Measurements from ENCODE around the gene HELB. TPM values are rescaled to one million over a fixed set of nuclear protein-coding genes. Genes with fewer than 3 reads are reported as not detected.

HELB gene
- total and polyA plus RNA-seq, 4 donors = 0.18 to 8.0 (median 2.9) TPM

GRCh38 chr12:66331814-66332213 lies 29.5 kb downstream of the HELB start:
- Histone ChIP-seq H3K9me3 (ENCODE audit: control insufficient read depth in 4 of 4, low read length in 3 of 4) (no peaks in the 10 kb centered on the region), H3K4me1 (ENCODE audit: control insufficient read depth in 4 of 4, insufficient read depth in 4 of 4, low read length in 3 of 4) (no peaks in the 10 kb centered on the region), H3K27ac (ENCODE audit: low read depth in 1 of 2, low read length in 2 of 2) (no peak overlapping the region), H3K9ac (ENCODE audit: low read depth in 1 of 2, low read length in 2 of 2) (no peak overlapping the region), H3K4me3 (ENCODE audit: low read depth in 1 of 3, low read length in 3 of 3) (no peak overlapping the region), H3K27me3 (ENCODE audit: control insufficient read depth in 4 of 4, insufficient read depth in 4 of 4, low read length in 3 of 4) (no peaks in the 10 kb centered on the region), H3K36me3 (ENCODE audit: control insufficient read depth in 4 of 4, insufficient read depth in 3 of 4, low read depth in 1 of 4, low read length in 3 of 4) (peaks cover 1 to 13% (median 8%) of the 10 kb centered on the region in 4 donors)
- WGBS = 87% methylated on average over 1 of the region's 1 CpG
- no peak for DNase-seq (ENCODE audit: low spot score)
- TF ChIP-seq ATF3 (IDR thresholded peaks at IDR 0.05) (no peak), EGR1 (IDR thresholded peaks at IDR 0.05; ENCODE audit: low read depth in 2 of 2) (no peak), FOXA1 (IDR thresholded peaks at IDR 0.05) (no peak), MAX (IDR thresholded peaks at IDR 0.05) (no peak), FOXA2 (IDR thresholded peaks at IDR 0.05) (no peak), GABPA (IDR thresholded peaks at IDR 0.05 in 1 of 2, conservative IDR thresholded peaks at IDR 0.05 in 1 of 2) (no peak), CTCF (IDR thresholded peaks at IDR 0.05; ENCODE audit: low read depth, low read length, missing input control) (no peak), REST (IDR thresholded peaks at IDR 0.05) (no peak), RXRA (IDR thresholded peaks at IDR 0.05) (no peak), YY1 (IDR thresholded peaks at IDR 0.05) (no peak), SP1 (IDR thresholded peaks at IDR 0.05) (no peak), HNF4A (conservative IDR thresholded peaks at IDR 0.05) (no peak), HNF4G (IDR thresholded peaks at IDR 0.05) (no peak), NR2F2 (IDR thresholded peaks at IDR 0.05) (no peak)

- no peak for TF ChIP-seq HNF4G (IDR thresholded peaks at IDR 0.05)
- no peak for TF ChIP-seq FOXA2 (IDR thresholded peaks at IDR 0.05)
- no peak for TF ChIP-seq MAX (IDR thresholded peaks at IDR 0.05)
- no peak for TF ChIP-seq FOXA1 (IDR thresholded peaks at IDR 0.05)
- TF ChIP-seq SP1 (IDR thresholded peaks at IDR 0.05) = no peak
- no peak for TF ChIP-seq TAF1 (conservative IDR thresholded peaks at IDR 0.05)
- no peak for TF ChIP-seq NR2F2 (IDR thresholded peaks at IDR 0.05)
- TF ChIP-seq REST (IDR thresholded peaks at IDR 0.05) = no peak
- WGBS = 98% methylated on average over 2 of the region's 2 CpGs
- Histone ChIP-seq H3K36me3 (ENCODE audit: control insufficient read depth in 4 of 4, insufficient read depth in 3 of 4, low read depth in 1 of 4, low read length in 3 of 4) (peaks cover 0 to 27% (median 15%) of the 10 kb centered on the region in 4 donors), H3K27me3 (ENCODE audit: control insufficient read depth in 4 of 4, insufficient read depth in 4 of 4, low read length in 3 of 4) (no peaks in the 10 kb centered on the region), H3K9me3 (ENCODE audit: control insufficient read depth in 4 of 4, low read length in 3 of 4) (peaks cover 0 to 2% (median 1%) of the 10 kb centered on the region in 4 donors), H3K9ac (ENCODE audit: low read depth in 1 of 2, low read length in 2 of 2) (no peak overlapping the region), H3K27ac (ENCODE audit: low read depth in 1 of 2, low read length in 2 of 2) (no peak overlapping the region), H3K4me3 (ENCODE audit: low read depth in 1 of 3, low read length in 3 of 3) (no peak overlapping the region), H3K4me1 (ENCODE audit: control insufficient read depth in 4 of 4, insufficient read depth in 4 of 4, low read length in 3 of 4) (no peaks in the 10 kb centered on the region)
- no peak for DNase-seq (ENCODE audit: low spot score)
Measured at GRCh38 chr12:66335746-66336145, 33.5 kb downstream of the HELB start.
